ENCODE data around the gene MAP1LC3B.

The MAP1LC3B gene

GRCh38 chr16:87441886-87442580 is 49.9 kb downstream of the MAP1LC3B start:
- peak; percentile 70 for DNase-seq (ENCODE audit: low read depth)

GRCh38 chr16:87442581-87442966 is 50.4 kb downstream of the MAP1LC3B start:
- DNase-seq (ENCODE audit: low read depth): no peak
- H3K4me3 ChIP-seq (ENCODE audit: low read length): no peak overlapping the region
- TF ChIP-seq CTCF (conservative IDR thresholded peaks at IDR 0.05; ENCODE audit: low read depth, low read length): no peak

More at GRCh38 chr16:87441886-87442580, 49.9 kb downstream of the MAP1LC3B start:
- no peak for TF ChIP-seq CTCF (conservative IDR thresholded peaks at IDR 0.05; ENCODE audit: low read depth, low read length)
- no peak overlapping the region for H3K4me3 ChIP-seq (ENCODE audit: low read length)

DNA sequence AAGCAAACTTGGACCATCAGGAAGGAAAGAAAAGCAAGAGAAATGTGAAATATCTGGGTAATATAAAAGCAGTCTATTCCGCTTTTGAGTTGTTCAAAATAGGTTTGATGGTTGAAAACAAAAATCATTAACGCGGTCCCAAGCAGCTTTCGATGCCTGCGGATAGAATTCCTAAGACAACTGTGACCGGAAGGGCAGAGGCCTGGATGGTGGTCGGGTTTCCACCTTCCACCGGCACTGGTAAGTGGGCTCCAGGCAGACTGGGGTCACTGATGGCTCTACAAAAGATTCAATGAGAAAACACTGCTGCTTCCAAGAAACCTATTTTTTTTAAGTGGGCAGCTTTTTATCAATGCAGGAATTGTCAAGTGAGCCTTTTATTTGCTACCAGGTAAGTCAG is 50.9 kb downstream of the MAP1LC3B start:
- DNase-seq (ENCODE audit: low read depth): no peak
- TF ChIP-seq CTCF (conservative IDR thresholded peaks at IDR 0.05; ENCODE audit: low read depth, low read length): no peak
- H3K4me3 ChIP-seq (ENCODE audit: low read length): no peak overlapping the region

GRCh38 chr16:87443964-87444363 is 51.8 kb downstream of the MAP1LC3B start:
- no peak for DNase-seq (ENCODE audit: low read depth)
- no peak for TF ChIP-seq CTCF (conservative IDR thresholded peaks at IDR 0.05; ENCODE audit: low read depth, low read length)
- no peak overlapping the region for H3K4me3 ChIP-seq (ENCODE audit: low read length)

DNA sequence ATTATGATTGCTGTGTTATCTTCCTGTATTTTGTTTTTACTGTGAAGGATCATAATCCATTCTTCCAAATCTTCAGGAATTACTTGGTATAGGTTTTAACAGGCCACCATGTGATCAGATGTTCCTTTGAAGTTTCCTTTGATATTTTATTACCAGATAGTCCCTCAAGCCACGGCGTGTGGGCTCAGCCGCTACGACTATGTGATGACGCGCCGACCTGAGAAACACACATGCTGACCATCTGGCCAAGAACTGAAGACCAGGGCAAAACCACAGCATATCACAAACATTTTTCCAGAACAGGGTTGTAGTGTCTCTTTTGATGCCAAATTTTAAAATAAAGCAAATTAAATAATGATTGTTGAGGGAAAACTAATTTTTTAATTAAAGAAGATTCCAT is 53.4 kb downstream of the MAP1LC3B start:
- DNase-seq (ENCODE audit: low read depth): no peak
- no peak overlapping the region for H3K4me3 ChIP-seq (ENCODE audit: low read length)

GRCh38 chr16:87446479-87446878 is 54.3 kb downstream of the MAP1LC3B start:
- DNase-seq (ENCODE audit: low read depth): no peak
- TF ChIP-seq CTCF (conservative IDR thresholded peaks at IDR 0.05; ENCODE audit: low read depth, low read length): no peak
- no peak overlapping the region for H3K4me3 ChIP-seq (ENCODE audit: low read length)

More for the DNA sequence above, 53.4 kb downstream of the MAP1LC3B start:
- no peak for TF ChIP-seq CTCF (conservative IDR thresholded peaks at IDR 0.05; ENCODE audit: low read depth, low read length)

GRCh38 chr16:87447323-87447722 is 55.2 kb downstream of the MAP1LC3B start:
- no peak for TF ChIP-seq CTCF (conservative IDR thresholded peaks at IDR 0.05; ENCODE audit: low read depth, low read length)
- DNase-seq (ENCODE audit: low read depth): no peak
- no peak overlapping the region for H3K4me3 ChIP-seq (ENCODE audit: low read length)
